ENCODE data around the gene RXRB. TPM values are rescaled to one million over a fixed set of nuclear protein-coding genes. Genes with fewer than 3 reads are reported as not detected.

Gene RXRB
- total and polyA plus RNA-seq, 2 of the 13 experiments (the other 11 are each of a cell fraction or from before 2014, with no cell fraction given), result 26.7 to 55.7 TPM

GRCh38 chr6:33198159-33198852, 2.2 kb downstream of the RXRB start (continued):
- TF ChIP-seq GTF2F1 (IDR thresholded peaks at IDR 0.05; ENCODE audit: low read length) (no peak), ZNF660 (CRISPR knock-in tag; IDR thresholded peaks at IDR 0.05; ENCODE audit: borderline replicate concordance, low read depth) (no peak), ZNF235 (CRISPR knock-in tag; IDR thresholded peaks at IDR 0.05; ENCODE audit: borderline replicate concordance) (0 out of 2 replicates have a peak, but pooled peaks have one; percentile 45), PHF5A (CRISPR knock-in tag; IDR thresholded peaks at IDR 0.05; ENCODE audit: low read depth, unreplicated experiment) (peak; percentile 75), TOE1 (CRISPR knock-in tag; IDR thresholded peaks at IDR 0.05) (no peak), RNF2 (conservative IDR thresholded peaks at IDR 0.05; ENCODE audit: low read depth) (no peak), ELK4 (CRISPR knock-in tag; IDR thresholded peaks at IDR 0.05; ENCODE audit: borderline replicate concordance) (no peak), FOXO4 (CRISPR knock-in tag; conservative IDR thresholded peaks at IDR 0.05) (no peak), BCL3 (CRISPR knock-in tag; IDR thresholded peaks at IDR 0.05) (no peak; the same call in 1 of the 2 replicates), SNAPC2 (CRISPR knock-in tag; IDR thresholded peaks at IDR 0.05) (no peak; the same call in 1 of the 2 replicates), ZBTB40 (IDR thresholded peaks at IDR 0.05) (no peak), ZBTB40 (CRISPR knock-in tag; IDR thresholded peaks at IDR 0.05) (peak; percentile 51; the same call in 1 of the 2 replicates), CAMTA2 (CRISPR knock-in tag; IDR thresholded peaks at IDR 0.05; ENCODE audit: borderline replicate concordance) (no peak)
